ENCODE measurements around the gene GDPD3. TPM values are rescaled to one million over a fixed set of nuclear protein-coding genes. Genes with fewer than 3 reads are reported as not detected.

Gene GDPD3
- total RNA-seq, 2 experiments from 2014 or later: 4.5 to 5.7 TPM

- no peaks in the 10 kb centered on the region for H3K9me3 Mint-ChIP-seq
- no peak for ATAC-seq
- H3K27ac Mint-ChIP-seq: peak overlapping the region; percentile 81
- peaks cover 84% of the 10 kb centered on the region for H3K36me3 Mint-ChIP-seq (ENCODE audit: low read depth)
- no peak for DNase-seq
- POLR2A ChIA-PET: interaction anchor here (1.5 to 6.3 kb wide), 3 partner anchors 10 to 55 kb away, joined by 4 to 83 read pairs (median 7); partner anchors contain the start of genes MAPK3, PPP4C and TBX6
- peaks cover 29% of the 10 kb centered on the region for H3K4me1 Mint-ChIP-seq (ENCODE audit: low read depth)
- CTCF ChIA-PET: interaction anchor here (1.2 to 2.1 kb wide), 4 partner anchors 11 to 23 kb away, joined by 3 to 12 read pairs (median 4); partner anchors contain the start of gene TBX6
- no peak for TF ChIP-seq CTCF (IDR thresholded peaks at IDR 0.05)
- no peaks in the 10 kb centered on the region for H3K27me3 Mint-ChIP-seq
- peak overlapping the region; percentile 66 for H3K4me3 Mint-ChIP-seq
- intact Hi-C loops (cut with micrococcal nuclease): loop anchor here (10.0 kb wide), 1 partner anchor 306 kb away; the partner anchor contains the start of genes MYL11 and TBC1D10B
Observed at GRCh38 chr16:30068333-30068732, 45.0 kb downstream of the GDPD3 start.

GRCh38 chr16:30067584-30067916 is 45.8 kb downstream of the GDPD3 start:
- ChIA-PET POLR2A (interaction anchor here (0.6 to 6.3 kb wide), 6 partner anchors 10 to 665 kb away, joined by 4 to 83 read pairs (median 14); partner anchors contain the start of genes MAPK3, PPP4C and TBX6), CTCF (interaction anchor here (1.4 to 3.2 kb wide), 6 partner anchors 9 to 35 kb away, joined by 3 to 14 read pairs (median 5); partner anchors contain the start of gene TBX6)
- Mint-ChIP-seq H3K4me3 (peak overlapping the region; percentile 91), H3K4me1 (ENCODE audit: low read depth) (peaks cover 32% of the 10 kb centered on the region), H3K27ac (peak overlapping the region; percentile 100), H3K27me3 (no peaks in the 10 kb centered on the region), H3K9me3 (no peaks in the 10 kb centered on the region), H3K36me3 (ENCODE audit: low read depth) (peaks cover 81% of the 10 kb centered on the region)
- intact Hi-C loops (cut with micrococcal nuclease): loop anchor here (10.0 kb wide), 1 partner anchor 307 kb away; the partner anchor contains the start of genes MYL11 and TBC1D10B
- no peak for TF ChIP-seq CTCF (IDR thresholded peaks at IDR 0.05)
- ATAC-seq (no peak), DNase-seq (no peak)

- H3K27me3 Mint-ChIP-seq: no peaks in the 10 kb centered on the region
- ATAC-seq: no peak
- no peak for DNase-seq
- CTCF ChIA-PET: interaction anchor here (1.4 to 3.2 kb wide), 5 partner anchors 9 to 35 kb away, joined by 3 to 14 read pairs (median 5); partner anchors contain the start of gene TBX6
- intact Hi-C loops (cut with micrococcal nuclease): loop anchor here (10.0 kb wide), 1 partner anchor 308 kb away; the partner anchor contains the start of genes MYL11 and TBC1D10B
- peak overlapping the region; percentile 91 for H3K4me3 Mint-ChIP-seq
- peaks cover 30% of the 10 kb centered on the region for H3K4me1 Mint-ChIP-seq (ENCODE audit: low read depth)
- TF ChIP-seq CTCF (IDR thresholded peaks at IDR 0.05): no peak
- peaks cover 76% of the 10 kb centered on the region for H3K36me3 Mint-ChIP-seq (ENCODE audit: low read depth)
- H3K27ac Mint-ChIP-seq: peak overlapping the region; percentile 100
- POLR2A ChIA-PET: interaction anchor here (0.6 to 6.3 kb wide), 13 partner anchors 11 to 570 kb away, joined by 3 to 83 read pairs (median 4); partner anchors contain the start of genes CORO1A, GDPD3, HIRIP3 and INO80E
- H3K9me3 Mint-ChIP-seq: no peaks in the 10 kb centered on the region
Observed at GRCh38 chr16:30066761-30067583, 46.4 kb downstream of the GDPD3 start.

- DNase-seq (peak; percentile 62), ATAC-seq (no peak)
- ChIA-PET POLR2A (interaction anchor here (0.6 to 6.3 kb wide), 19 partner anchors 12 to 571 kb away, joined by 3 to 83 read pairs (median 4); partner anchors contain the start of genes CORO1A, GDPD3, HIRIP3 and INO80E), CTCF (interaction anchor here (1.0 to 3.2 kb wide), 7 partner anchors 11 to 250 kb away, joined by 3 to 14 read pairs (median 5); partner anchors contain the start of genes PAGR1 and TBX6)
- Mint-ChIP-seq H3K27me3 (no peaks in the 10 kb centered on the region), H3K27ac (peak overlapping the region; percentile 100), H3K4me3 (peak overlapping the region; percentile 91), H3K4me1 (ENCODE audit: low read depth) (peaks cover 30% of the 10 kb centered on the region), H3K36me3 (ENCODE audit: low read depth) (peaks cover 69% of the 10 kb centered on the region), H3K9me3 (no peaks in the 10 kb centered on the region)
- no peak for TF ChIP-seq CTCF (IDR thresholded peaks at IDR 0.05)
- intact Hi-C loops (cut with micrococcal nuclease): loop anchor here (10.0 kb wide), 1 partner anchor 309 kb away; the partner anchor contains the start of genes MYL11 and TBC1D10B
Observed at GRCh38 chr16:30065943-30066760, 47.2 kb downstream of the GDPD3 start.
